ENCODE measurements around the gene ZNF236. TPM values are rescaled to one million over a fixed set of nuclear protein-coding genes. Genes with fewer than 3 reads are reported as not detected.
A peak's percentile ranks its signal among the peaks of the same experiment; 100 is the strongest.

The ZNF236 gene
- polyA plus RNA-seq, 1 donor from 2014 or later = 7.7 TPM

DNA sequence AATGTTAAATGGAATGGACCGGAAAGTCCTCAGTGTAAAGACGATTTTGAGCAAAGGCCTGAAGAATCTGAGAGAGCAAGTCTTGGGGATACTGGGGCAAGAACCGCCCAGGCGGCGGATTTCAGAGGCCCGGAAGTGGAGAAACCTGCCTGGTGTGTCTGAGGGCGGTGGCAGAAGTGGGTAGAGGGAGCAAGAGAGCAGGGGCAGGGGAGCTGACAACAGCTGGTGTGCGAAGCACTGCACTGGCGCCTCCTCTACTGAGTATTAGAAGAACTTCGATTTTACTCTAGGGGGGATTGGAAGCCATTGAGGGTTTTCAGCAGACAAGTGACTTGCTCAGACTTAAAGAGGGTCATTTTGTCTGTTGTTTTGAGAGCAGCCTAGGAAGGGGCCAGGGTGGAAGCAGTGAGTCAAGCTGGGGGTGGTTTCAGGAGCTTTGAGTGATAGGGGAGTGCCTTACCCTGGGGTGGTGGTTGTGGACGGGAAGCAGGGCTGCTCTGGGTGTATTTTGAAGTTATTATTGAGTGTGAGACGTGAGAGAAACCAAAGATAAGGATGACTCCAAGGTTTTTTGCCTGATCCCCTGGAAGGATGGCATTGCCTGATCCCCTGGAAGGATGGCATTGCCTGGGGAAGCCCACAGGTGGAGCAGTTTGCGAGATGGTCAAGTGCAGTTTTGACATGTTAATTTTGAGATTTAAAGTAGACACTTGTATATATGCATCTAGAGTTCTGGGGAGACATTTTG lies 52.5 kb downstream of the ZNF236 start:
- Histone ChIP-seq H2AFZ (ENCODE audit: low read depth, low read length) (no peak overlapping the region), H3K9me2 (ENCODE audit: insufficient read depth, low read length) (no peaks in the 10 kb centered on the region), H4K20me1 (ENCODE audit: insufficient read depth) (no peaks in the 10 kb centered on the region), H3K9me3 (ENCODE audit: low read length) (no peaks in the 10 kb centered on the region), H3K27me3 (ENCODE audit: insufficient read depth, low read depth, low read length) (no peaks in the 10 kb centered on the region), H3K4me3 (ENCODE audit: low read length) (no peak overlapping the region), H3K9ac (ENCODE audit: low read length) (no peak overlapping the region), H3K27ac (ENCODE audit: low read length) (no peak overlapping the region), H3K4me2 (ENCODE audit: low read length) (no peak overlapping the region), H3F3A (ENCODE audit: insufficient read depth, low read length, poor library complexity, severe bottlenecking) (no peaks in the 10 kb centered on the region), H3K36me3 (ENCODE audit: insufficient read depth, low read length) (no peaks in the 10 kb centered on the region), H3K79me2 (replicated peaks; ENCODE audit: insufficient read depth, low read length) (no peaks in the 10 kb centered on the region)
- TF ChIP-seq EP300 (conservative IDR thresholded peaks at IDR 0.05; ENCODE audit: poor library complexity, severe bottlenecking) = no peak
- TF ChIP-seq, protein P1, sequence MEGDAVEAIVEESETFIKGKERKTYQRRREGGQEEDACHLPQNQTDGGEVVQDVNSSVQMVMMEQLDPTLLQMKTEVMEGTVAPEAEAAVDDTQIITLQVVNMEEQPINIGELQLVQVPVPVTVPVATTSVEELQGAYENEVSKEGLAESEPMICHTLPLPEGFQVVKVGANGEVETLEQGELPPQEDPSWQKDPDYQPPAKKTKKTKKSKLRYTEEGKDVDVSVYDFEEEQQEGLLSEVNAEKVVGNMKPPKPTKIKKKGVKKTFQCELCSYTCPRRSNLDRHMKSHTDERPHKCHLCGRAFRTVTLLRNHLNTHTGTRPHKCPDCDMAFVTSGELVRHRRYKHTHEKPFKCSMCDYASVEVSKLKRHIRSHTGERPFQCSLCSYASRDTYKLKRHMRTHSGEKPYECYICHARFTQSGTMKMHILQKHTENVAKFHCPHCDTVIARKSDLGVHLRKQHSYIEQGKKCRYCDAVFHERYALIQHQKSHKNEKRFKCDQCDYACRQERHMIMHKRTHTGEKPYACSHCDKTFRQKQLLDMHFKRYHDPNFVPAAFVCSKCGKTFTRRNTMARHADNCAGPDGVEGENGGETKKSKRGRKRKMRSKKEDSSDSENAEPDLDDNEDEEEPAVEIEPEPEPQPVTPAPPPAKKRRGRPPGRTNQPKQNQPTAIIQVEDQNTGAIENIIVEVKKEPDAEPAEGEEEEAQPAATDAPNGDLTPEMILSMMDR (IDR thresholded peaks at IDR 0.05; ENCODE audit: poor library complexity, severe bottlenecking) = no peak

DNA sequence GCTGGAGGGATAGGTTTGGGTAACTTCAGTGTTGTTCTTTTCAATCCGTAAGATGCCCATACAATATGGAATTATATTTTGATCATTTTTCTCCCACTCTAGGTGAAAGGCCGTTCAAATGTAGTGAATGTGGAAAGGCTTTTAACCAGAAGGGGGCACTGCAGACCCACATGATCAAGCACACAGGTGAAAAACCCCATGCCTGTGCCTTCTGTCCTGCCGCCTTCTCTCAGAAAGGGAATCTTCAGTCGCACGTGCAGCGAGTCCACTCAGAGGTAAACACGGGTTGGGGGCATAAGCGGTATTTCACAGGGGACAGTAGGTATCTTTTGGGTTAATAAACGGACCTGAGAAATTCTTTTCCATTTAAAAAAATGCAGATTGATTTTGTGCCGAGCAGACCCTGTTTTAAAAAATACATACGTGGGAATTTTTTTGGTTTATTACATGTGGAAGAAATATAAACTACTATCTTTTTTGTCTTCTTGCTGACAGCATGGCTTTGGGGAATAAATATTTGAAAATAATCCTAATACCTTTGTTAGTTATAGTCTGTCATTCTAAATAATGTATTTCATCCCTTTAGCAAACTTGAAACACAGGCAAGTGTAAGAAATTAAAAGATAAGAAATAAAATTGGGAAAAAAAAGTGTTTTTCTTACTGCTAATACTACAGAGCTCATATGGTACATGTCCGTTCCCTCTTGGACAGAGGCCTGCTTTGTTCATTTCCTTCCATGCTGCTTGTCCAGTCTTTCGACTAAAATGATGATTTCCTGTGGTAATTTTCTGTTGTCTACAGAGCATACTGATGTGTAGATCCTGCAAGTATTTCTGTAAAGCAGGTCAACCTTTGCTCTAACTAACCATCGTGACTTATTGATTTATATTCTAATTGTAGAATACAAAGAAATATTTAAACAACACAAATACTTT lies 53.3 kb downstream of the ZNF236 start:
- Histone ChIP-seq H3K9me3 (ENCODE audit: low read length) (no peaks in the 10 kb centered on the region), H3K9me2 (ENCODE audit: insufficient read depth, low read length) (no peaks in the 10 kb centered on the region), H3F3A (ENCODE audit: insufficient read depth, low read length, poor library complexity, severe bottlenecking) (no peaks in the 10 kb centered on the region), H3K79me2 (replicated peaks; ENCODE audit: insufficient read depth, low read length) (no peaks in the 10 kb centered on the region), H4K20me1 (ENCODE audit: insufficient read depth) (no peaks in the 10 kb centered on the region), H3K27ac (ENCODE audit: low read length) (no peak overlapping the region), H2AFZ (ENCODE audit: low read depth, low read length) (no peak overlapping the region), H3K4me3 (ENCODE audit: low read length) (no peak overlapping the region), H3K4me2 (ENCODE audit: low read length) (no peak overlapping the region), H3K36me3 (ENCODE audit: insufficient read depth, low read length) (no peaks in the 10 kb centered on the region), H3K9ac (ENCODE audit: low read length) (no peak overlapping the region), H3K27me3 (ENCODE audit: insufficient read depth, low read depth, low read length) (no peaks in the 10 kb centered on the region)
- peak; percentile 23 for TF ChIP-seq MXI1 (conservative IDR thresholded peaks at IDR 0.05; ENCODE audit: poor library complexity, severe bottlenecking)
- no peak for TF ChIP-seq POLR2AphosphoS5 (IDR thresholded peaks at IDR 0.05)
- peak; percentile 78 for TF ChIP-seq RAD21 (conservative IDR thresholded peaks at IDR 0.05)
- TF ChIP-seq, protein P1 (IDR thresholded peaks at IDR 0.05; ENCODE audit: poor library complexity, severe bottlenecking) = peak; percentile 82
- peak; percentile 81 for TF ChIP-seq SMC3 (conservative IDR thresholded peaks at IDR 0.05; ENCODE audit: poor library complexity)

DNA sequence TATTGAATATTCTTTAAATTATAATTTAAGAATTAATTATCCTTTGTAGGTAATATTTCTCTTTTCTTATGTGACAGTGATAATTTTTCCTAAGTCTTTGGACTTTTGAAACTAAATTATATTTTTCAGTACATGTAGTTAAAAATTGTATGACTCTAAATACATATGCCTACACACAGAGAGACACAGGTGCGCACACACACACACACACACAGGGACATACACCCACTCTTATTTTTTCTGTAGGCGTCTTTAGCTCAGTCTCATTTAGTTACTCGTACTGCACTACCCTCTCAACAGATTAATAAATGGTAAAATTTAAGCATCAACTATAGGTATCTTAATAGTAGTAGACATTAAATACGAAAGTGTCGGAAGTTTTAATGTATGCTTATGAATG lies 56.1 kb downstream of the ZNF236 start:
- no peak overlapping the region for H3K4me3 ChIP-seq (ENCODE audit: low read length)
- H3K36me3 ChIP-seq (ENCODE audit: insufficient read depth, low read length) = no peaks in the 10 kb centered on the region
- H2AFZ ChIP-seq (ENCODE audit: low read depth, low read length) = no peak overlapping the region
- no peaks in the 10 kb centered on the region for H3K27me3 ChIP-seq (ENCODE audit: insufficient read depth, low read depth, low read length)
- no peaks in the 10 kb centered on the region for H3K79me2 ChIP-seq (replicated peaks; ENCODE audit: insufficient read depth, low read length)
- no peak overlapping the region for H3K4me2 ChIP-seq (ENCODE audit: low read length)
- H3K9me2 ChIP-seq (ENCODE audit: insufficient read depth, low read length) = no peaks in the 10 kb centered on the region
- H3K9me3 ChIP-seq (ENCODE audit: low read length) = no peaks in the 10 kb centered on the region
- TF ChIP-seq MXI1 (conservative IDR thresholded peaks at IDR 0.05; ENCODE audit: poor library complexity, severe bottlenecking) = no peak
- no peak for TF ChIP-seq EZH2 (IDR thresholded peaks at IDR 0.05; ENCODE audit: borderline replicate concordance, insufficient read depth, low read length, poor library complexity, severe bottlenecking)
- TF ChIP-seq, protein P1 (IDR thresholded peaks at IDR 0.05; ENCODE audit: poor library complexity, severe bottlenecking) = no peak
- TF ChIP-seq EP300 (conservative IDR thresholded peaks at IDR 0.05; ENCODE audit: poor library complexity, severe bottlenecking) = no peak
- no peak for TF ChIP-seq RAD21 (conservative IDR thresholded peaks at IDR 0.05)
- TF ChIP-seq SMC3 (conservative IDR thresholded peaks at IDR 0.05; ENCODE audit: poor library complexity) = no peak
- no peak for TF ChIP-seq POLR2AphosphoS5 (IDR thresholded peaks at IDR 0.05)
- TF ChIP-seq, protein P2, sequence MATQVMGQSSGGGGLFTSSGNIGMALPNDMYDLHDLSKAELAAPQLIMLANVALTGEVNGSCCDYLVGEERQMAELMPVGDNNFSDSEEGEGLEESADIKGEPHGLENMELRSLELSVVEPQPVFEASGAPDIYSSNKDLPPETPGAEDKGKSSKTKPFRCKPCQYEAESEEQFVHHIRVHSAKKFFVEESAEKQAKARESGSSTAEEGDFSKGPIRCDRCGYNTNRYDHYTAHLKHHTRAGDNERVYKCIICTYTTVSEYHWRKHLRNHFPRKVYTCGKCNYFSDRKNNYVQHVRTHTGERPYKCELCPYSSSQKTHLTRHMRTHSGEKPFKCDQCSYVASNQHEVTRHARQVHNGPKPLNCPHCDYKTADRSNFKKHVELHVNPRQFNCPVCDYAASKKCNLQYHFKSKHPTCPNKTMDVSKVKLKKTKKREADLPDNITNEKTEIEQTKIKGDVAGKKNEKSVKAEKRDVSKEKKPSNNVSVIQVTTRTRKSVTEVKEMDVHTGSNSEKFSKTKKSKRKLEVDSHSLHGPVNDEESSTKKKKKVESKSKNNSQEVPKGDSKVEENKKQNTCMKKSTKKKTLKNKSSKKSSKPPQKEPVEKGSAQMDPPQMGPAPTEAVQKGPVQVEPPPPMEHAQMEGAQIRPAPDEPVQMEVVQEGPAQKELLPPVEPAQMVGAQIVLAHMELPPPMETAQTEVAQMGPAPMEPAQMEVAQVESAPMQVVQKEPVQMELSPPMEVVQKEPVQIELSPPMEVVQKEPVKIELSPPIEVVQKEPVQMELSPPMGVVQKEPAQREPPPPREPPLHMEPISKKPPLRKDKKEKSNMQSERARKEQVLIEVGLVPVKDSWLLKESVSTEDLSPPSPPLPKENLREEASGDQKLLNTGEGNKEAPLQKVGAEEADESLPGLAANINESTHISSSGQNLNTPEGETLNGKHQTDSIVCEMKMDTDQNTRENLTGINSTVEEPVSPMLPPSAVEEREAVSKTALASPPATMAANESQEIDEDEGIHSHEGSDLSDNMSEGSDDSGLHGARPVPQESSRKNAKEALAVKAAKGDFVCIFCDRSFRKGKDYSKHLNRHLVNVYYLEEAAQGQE (IDR thresholded peaks at IDR 0.05; ENCODE audit: borderline replicate concordance) = no peak
- TF ChIP-seq TAF1 (IDR thresholded peaks at IDR 0.05; ENCODE audit: low read depth) = no peak
- no peaks in the 10 kb centered on the region for H3F3A ChIP-seq (ENCODE audit: insufficient read depth, low read length, poor library complexity, severe bottlenecking)
- no peaks in the 10 kb centered on the region for H4K20me1 ChIP-seq (ENCODE audit: insufficient read depth)
- no peak overlapping the region for H3K9ac ChIP-seq (ENCODE audit: low read length)
- H3K27ac ChIP-seq (ENCODE audit: low read length) = no peak overlapping the region

Data from neural cell (in vitro differentiated cells).